WTC11 (cell line): Measurements from ENCODE around the gene EPHA2.

Experiments
- ETV6 ChIP-seq: sonication (generic); formaldehyde crosslinking; IDR thresholded peaks from 2 replicates; pipeline ENCODE4 v1.8.1; 2022; ENCODE audit warnings: mild to moderate bottlenecking, missing genetic modification reagents
- NR3C1 ChIP-seq: sonication (generic); formaldehyde crosslinking; conservative IDR thresholded peaks from 2 replicates; pipeline ENCODE4 v1.8.1; 2023; ENCODE audit warnings: low read depth, mild to moderate bottlenecking, missing genetic modification reagents
- SP1 ChIP-seq: sonication (generic); formaldehyde crosslinking; conservative IDR thresholded peaks from 2 replicates; pipeline ENCODE4 v1.8.1; 2022; ENCODE audit warnings: missing genetic modification reagents
- ZNF219 ChIP-seq: sonication (generic); formaldehyde crosslinking; IDR thresholded peaks from 2 replicates; pipeline ENCODE4 v1.8.0; 2023; ENCODE audit warnings: missing genetic modification reagents, mild to moderate bottlenecking, borderline replicate concordance
- ZNF317 ChIP-seq: sonication (generic); formaldehyde crosslinking; IDR thresholded peaks from 2 replicates; pipeline ENCODE4 v1.8.1; 2023; ENCODE audit warnings: low read depth, mild to moderate bottlenecking, moderate library complexity, missing genetic modification reagents, borderline replicate concordance
- ZNF416 ChIP-seq: fragments of 250-450 bp; sonication (Bioruptor Pico); IDR thresholded peaks from 2 replicates; pipeline ENCODE4 v1.9.0; 2021; ENCODE audit warnings: mild to moderate bottlenecking, inconsistent platforms
- TF ChIP-seq, protein P1 (sequence below): sonication (generic); formaldehyde crosslinking; IDR thresholded peaks from 2 replicates; pipeline ENCODE4 v1.8.0; 2022; ENCODE audit warnings: missing genetic modification reagents
- TF ChIP-seq, protein P2 (sequence below): fragments of 200-600 bp; IDR thresholded peaks from 2 replicates; pipeline ENCODE4 v1.8.0; 2022; ENCODE audit warnings: antibody characterized with exemption
- TF ChIP-seq, protein P3 (sequence below): sonication (generic); formaldehyde crosslinking; IDR thresholded peaks from 2 replicates; pipeline ENCODE4 v1.8.1; 2023; ENCODE audit warnings: mild to moderate bottlenecking, missing genetic modification reagents
- TF ChIP-seq, protein P4 (sequence below): sonication (generic); formaldehyde crosslinking; conservative IDR thresholded peaks from 2 replicates; pipeline ENCODE4 v1.8.1; 2023; ENCODE audit warnings: mild to moderate bottlenecking, low read depth, missing genetic modification reagents, moderate library complexity
- TF ChIP-seq, protein P5 (sequence below): fragments of 250-450 bp; sonication (Bioruptor Pico); IDR thresholded peaks from 2 replicates; pipeline ENCODE4 v1.9.0; 2021; ENCODE audit warnings: mild to moderate bottlenecking, borderline replicate concordance
- TF ChIP-seq, protein P6 (sequence below): sonication (generic); formaldehyde crosslinking; IDR thresholded peaks from 2 replicates; pipeline ENCODE4 v1.8.1; 2022; ENCODE audit warnings: low read depth, mild to moderate bottlenecking, moderate library complexity, missing genetic modification reagents, borderline replicate concordance

DNA sequence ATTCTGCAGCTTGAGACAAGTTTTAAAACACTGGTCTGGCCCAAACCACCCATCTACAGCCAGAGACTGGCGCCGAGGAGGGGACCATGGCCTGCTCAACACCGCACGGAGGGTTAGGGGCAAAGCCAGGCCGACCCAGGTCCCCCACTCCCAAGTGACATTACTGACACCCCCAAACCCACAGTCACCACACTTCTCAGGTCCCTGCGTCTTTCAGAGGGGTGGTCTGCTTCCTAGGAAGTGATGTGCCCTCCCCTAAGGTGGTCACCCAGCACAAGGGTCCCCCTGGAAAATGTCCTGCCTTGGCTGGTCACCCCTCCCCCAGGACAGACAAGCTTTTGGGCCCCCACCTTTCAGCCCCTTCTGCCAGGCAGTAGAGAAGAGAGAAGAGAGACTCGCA is 20.8 kb upstream of the EPHA2 start:
- TF ChIP-seq ETV6 (CRISPR knock-in tag) (no peak), ZNF317 (CRISPR knock-in tag) (no peak), ZNF416 (no peak), NR3C1 (CRISPR knock-in tag) (no peak), SP1 (CRISPR knock-in tag) (no peak), ZNF219 (CRISPR knock-in tag) (no peak)
- TF ChIP-seq, protein P1, sequence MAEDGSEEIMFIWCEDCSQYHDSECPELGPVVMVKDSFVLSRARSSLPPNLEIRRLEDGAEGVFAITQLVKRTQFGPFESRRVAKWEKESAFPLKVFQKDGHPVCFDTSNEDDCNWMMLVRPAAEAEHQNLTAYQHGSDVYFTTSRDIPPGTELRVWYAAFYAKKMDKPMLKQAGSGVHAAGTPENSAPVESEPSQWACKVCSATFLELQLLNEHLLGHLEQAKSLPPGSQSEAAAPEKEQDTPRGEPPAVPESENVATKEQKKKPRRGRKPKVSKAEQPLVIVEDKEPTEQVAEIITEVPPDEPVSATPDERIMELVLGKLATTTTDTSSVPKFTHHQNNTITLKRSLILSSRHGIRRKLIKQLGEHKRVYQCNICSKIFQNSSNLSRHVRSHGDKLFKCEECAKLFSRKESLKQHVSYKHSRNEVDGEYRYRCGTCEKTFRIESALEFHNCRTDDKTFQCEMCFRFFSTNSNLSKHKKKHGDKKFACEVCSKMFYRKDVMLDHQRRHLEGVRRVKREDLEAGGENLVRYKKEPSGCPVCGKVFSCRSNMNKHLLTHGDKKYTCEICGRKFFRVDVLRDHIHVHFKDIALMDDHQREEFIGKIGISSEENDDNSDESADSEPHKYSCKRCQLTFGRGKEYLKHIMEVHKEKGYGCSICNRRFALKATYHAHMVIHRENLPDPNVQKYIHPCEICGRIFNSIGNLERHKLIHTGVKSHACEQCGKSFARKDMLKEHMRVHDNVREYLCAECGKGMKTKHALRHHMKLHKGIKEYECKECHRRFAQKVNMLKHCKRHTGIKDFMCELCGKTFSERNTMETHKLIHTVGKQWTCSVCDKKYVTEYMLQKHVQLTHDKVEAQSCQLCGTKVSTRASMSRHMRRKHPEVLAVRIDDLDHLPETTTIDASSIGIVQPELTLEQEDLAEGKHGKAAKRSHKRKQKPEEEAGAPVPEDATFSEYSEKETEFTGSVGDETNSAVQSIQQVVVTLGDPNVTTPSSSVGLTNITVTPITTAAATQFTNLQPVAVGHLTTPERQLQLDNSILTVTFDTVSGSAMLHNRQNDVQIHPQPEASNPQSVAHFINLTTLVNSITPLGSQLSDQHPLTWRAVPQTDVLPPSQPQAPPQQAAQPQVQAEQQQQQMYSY (CRISPR knock-in tag), result no peak
- TF ChIP-seq, protein P2, sequence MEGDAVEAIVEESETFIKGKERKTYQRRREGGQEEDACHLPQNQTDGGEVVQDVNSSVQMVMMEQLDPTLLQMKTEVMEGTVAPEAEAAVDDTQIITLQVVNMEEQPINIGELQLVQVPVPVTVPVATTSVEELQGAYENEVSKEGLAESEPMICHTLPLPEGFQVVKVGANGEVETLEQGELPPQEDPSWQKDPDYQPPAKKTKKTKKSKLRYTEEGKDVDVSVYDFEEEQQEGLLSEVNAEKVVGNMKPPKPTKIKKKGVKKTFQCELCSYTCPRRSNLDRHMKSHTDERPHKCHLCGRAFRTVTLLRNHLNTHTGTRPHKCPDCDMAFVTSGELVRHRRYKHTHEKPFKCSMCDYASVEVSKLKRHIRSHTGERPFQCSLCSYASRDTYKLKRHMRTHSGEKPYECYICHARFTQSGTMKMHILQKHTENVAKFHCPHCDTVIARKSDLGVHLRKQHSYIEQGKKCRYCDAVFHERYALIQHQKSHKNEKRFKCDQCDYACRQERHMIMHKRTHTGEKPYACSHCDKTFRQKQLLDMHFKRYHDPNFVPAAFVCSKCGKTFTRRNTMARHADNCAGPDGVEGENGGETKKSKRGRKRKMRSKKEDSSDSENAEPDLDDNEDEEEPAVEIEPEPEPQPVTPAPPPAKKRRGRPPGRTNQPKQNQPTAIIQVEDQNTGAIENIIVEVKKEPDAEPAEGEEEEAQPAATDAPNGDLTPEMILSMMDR, result no peak
- TF ChIP-seq, protein P3, sequence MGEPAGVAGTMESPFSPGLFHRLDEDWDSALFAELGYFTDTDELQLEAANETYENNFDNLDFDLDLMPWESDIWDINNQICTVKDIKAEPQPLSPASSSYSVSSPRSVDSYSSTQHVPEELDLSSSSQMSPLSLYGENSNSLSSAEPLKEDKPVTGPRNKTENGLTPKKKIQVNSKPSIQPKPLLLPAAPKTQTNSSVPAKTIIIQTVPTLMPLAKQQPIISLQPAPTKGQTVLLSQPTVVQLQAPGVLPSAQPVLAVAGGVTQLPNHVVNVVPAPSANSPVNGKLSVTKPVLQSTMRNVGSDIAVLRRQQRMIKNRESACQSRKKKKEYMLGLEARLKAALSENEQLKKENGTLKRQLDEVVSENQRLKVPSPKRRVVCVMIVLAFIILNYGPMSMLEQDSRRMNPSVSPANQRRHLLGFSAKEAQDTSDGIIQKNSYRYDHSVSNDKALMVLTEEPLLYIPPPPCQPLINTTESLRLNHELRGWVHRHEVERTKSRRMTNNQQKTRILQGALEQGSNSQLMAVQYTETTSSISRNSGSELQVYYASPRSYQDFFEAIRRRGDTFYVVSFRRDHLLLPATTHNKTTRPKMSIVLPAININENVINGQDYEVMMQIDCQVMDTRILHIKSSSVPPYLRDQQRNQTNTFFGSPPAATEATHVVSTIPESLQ (CRISPR knock-in tag), result no peak
- TF ChIP-seq, protein P4, sequence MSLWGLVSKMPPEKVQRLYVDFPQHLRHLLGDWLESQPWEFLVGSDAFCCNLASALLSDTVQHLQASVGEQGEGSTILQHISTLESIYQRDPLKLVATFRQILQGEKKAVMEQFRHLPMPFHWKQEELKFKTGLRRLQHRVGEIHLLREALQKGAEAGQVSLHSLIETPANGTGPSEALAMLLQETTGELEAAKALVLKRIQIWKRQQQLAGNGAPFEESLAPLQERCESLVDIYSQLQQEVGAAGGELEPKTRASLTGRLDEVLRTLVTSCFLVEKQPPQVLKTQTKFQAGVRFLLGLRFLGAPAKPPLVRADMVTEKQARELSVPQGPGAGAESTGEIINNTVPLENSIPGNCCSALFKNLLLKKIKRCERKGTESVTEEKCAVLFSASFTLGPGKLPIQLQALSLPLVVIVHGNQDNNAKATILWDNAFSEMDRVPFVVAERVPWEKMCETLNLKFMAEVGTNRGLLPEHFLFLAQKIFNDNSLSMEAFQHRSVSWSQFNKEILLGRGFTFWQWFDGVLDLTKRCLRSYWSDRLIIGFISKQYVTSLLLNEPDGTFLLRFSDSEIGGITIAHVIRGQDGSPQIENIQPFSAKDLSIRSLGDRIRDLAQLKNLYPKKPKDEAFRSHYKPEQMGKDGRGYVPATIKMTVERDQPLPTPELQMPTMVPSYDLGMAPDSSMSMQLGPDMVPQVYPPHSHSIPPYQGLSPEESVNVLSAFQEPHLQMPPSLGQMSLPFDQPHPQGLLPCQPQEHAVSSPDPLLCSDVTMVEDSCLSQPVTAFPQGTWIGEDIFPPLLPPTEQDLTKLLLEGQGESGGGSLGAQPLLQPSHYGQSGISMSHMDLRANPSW (CRISPR knock-in tag), result no peak
- TF ChIP-seq, protein P5, sequence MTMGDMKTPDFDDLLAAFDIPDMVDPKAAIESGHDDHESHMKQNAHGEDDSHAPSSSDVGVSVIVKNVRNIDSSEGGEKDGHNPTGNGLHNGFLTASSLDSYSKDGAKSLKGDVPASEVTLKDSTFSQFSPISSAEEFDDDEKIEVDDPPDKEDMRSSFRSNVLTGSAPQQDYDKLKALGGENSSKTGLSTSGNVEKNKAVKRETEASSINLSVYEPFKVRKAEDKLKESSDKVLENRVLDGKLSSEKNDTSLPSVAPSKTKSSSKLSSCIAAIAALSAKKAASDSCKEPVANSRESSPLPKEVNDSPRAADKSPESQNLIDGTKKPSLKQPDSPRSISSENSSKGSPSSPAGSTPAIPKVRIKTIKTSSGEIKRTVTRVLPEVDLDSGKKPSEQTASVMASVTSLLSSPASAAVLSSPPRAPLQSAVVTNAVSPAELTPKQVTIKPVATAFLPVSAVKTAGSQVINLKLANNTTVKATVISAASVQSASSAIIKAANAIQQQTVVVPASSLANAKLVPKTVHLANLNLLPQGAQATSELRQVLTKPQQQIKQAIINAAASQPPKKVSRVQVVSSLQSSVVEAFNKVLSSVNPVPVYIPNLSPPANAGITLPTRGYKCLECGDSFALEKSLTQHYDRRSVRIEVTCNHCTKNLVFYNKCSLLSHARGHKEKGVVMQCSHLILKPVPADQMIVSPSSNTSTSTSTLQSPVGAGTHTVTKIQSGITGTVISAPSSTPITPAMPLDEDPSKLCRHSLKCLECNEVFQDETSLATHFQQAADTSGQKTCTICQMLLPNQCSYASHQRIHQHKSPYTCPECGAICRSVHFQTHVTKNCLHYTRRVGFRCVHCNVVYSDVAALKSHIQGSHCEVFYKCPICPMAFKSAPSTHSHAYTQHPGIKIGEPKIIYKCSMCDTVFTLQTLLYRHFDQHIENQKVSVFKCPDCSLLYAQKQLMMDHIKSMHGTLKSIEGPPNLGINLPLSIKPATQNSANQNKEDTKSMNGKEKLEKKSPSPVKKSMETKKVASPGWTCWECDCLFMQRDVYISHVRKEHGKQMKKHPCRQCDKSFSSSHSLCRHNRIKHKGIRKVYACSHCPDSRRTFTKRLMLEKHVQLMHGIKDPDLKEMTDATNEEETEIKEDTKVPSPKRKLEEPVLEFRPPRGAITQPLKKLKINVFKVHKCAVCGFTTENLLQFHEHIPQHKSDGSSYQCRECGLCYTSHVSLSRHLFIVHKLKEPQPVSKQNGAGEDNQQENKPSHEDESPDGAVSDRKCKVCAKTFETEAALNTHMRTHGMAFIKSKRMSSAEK, result no peak
- TF ChIP-seq, protein P6, sequence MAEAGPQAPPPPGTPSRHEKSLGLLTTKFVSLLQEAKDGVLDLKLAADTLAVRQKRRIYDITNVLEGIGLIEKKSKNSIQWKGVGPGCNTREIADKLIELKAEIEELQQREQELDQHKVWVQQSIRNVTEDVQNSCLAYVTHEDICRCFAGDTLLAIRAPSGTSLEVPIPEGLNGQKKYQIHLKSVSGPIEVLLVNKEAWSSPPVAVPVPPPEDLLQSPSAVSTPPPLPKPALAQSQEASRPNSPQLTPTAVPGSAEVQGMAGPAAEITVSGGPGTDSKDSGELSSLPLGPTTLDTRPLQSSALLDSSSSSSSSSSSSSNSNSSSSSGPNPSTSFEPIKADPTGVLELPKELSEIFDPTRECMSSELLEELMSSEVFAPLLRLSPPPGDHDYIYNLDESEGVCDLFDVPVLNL (CRISPR knock-in tag), result no peak
